ENCODE results near the gene PSTPIP1.

The PSTPIP1 gene

GRCh38 chr15:77028451-77029165 lies 33.7 kb downstream of the PSTPIP1 start:
- DNase-seq (ENCODE audit: low read depth), result no peak
- in situ Hi-C loops (cut with HindIII; ENCODE audit: low sequenced_read_pairs), result no loop called here
- no peak for TF ChIP-seq CTCF (IDR thresholded peaks at IDR 0.05; ENCODE audit: low read depth, low read length, missing control alignments)
- peak overlapping the region; percentile 27 for H3K4me3 ChIP-seq (ENCODE audit: low read depth, low read length)

GRCh38 chr15:77029166-77030047 lies 34.5 kb downstream of the PSTPIP1 start:
- H3K4me3 ChIP-seq (ENCODE audit: low read depth, low read length), result no peak overlapping the region
- no peak for DNase-seq (ENCODE audit: low read depth)
- in situ Hi-C loops (cut with HindIII; ENCODE audit: low sequenced_read_pairs), result no loop called here
- TF ChIP-seq CTCF (IDR thresholded peaks at IDR 0.05; ENCODE audit: low read depth, low read length, missing control alignments), result no peak

GRCh38 chr15:77030048-77030927 lies 35.4 kb downstream of the PSTPIP1 start:
- H3K4me3 ChIP-seq (ENCODE audit: low read depth, low read length), result no peak overlapping the region
- TF ChIP-seq CTCF (IDR thresholded peaks at IDR 0.05; ENCODE audit: low read depth, low read length, missing control alignments), result no peak
- in situ Hi-C loops (cut with HindIII; ENCODE audit: low sequenced_read_pairs), result no loop called here
- DNase-seq (ENCODE audit: low read depth), result no peak

GRCh38 chr15:77030928-77031375 lies 36.0 kb downstream of the PSTPIP1 start:
- no peak for TF ChIP-seq CTCF (IDR thresholded peaks at IDR 0.05; ENCODE audit: low read depth, low read length, missing control alignments)
- in situ Hi-C loops (cut with HindIII; ENCODE audit: low sequenced_read_pairs), result no loop called here
- no peak for DNase-seq (ENCODE audit: low read depth)
- H3K4me3 ChIP-seq (ENCODE audit: low read depth, low read length), result no peak overlapping the region

GRCh38 chr15:77031376-77032050 lies 36.6 kb downstream of the PSTPIP1 start:
- DNase-seq (ENCODE audit: low read depth), result no peak
- in situ Hi-C loops (cut with HindIII; ENCODE audit: low sequenced_read_pairs), result no loop called here
- no peak for TF ChIP-seq CTCF (IDR thresholded peaks at IDR 0.05; ENCODE audit: low read depth, low read length, missing control alignments)
- no peak overlapping the region for H3K4me3 ChIP-seq (ENCODE audit: low read depth, low read length)

All from astrocyte of the cerebellum (primary cell).